ENCODE measurements around the gene TPSD1.

Gene TPSD1

DNA sequence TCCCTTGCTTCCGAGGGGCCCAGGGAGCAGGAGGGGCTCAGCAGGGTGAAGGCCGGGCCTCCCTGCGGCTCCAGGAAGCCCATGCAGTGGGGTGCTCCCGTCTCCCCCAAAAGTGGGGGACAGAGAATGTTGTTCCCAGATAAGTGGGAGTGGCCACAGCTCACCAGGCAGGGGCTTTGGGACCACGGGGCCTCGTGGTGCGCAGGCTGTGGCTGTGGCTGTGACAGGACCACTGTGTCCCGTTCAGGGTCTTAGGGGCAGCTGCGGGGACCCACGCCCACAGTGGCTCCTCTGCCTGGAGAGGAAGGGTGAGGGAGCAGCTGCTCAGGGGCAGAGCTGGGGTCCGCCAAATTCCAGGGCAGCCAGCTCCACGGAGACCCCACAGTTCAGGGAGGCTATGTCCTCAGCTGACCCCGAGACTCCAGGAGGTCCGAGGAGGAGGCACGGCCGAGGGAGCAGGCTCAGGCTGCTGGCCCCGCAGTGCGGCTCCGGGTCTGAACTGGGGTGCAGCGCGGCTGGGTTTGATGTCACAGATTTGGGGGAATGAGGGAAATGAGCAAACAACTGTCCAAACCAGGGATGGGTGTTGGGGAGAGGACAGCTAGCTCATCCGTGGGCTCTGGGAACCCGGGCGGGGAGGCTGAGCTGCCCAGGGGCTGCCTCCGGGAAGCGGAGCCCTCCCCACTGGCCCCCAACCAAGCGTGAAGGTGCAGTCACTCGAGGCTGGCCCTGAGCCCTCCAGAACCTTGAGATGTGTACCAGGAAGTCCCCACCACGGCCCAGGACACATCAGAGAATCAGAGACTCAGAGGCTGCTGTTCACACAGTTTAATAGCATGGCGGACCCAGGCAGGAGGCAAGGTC is 23.4 kb downstream of the TPSD1 start:
- H3K4me3 ChIP-seq (ENCODE audit: low read depth, low read length): no peak overlapping the region
- no peaks in the 10 kb centered on the region for H3K27me3 ChIP-seq (ENCODE audit: insufficient read depth, low read depth, severe bottlenecking)
- no peaks in the 10 kb centered on the region for H3K36me3 ChIP-seq
- DNase-seq: no peak
- TF ChIP-seq, protein P1, sequence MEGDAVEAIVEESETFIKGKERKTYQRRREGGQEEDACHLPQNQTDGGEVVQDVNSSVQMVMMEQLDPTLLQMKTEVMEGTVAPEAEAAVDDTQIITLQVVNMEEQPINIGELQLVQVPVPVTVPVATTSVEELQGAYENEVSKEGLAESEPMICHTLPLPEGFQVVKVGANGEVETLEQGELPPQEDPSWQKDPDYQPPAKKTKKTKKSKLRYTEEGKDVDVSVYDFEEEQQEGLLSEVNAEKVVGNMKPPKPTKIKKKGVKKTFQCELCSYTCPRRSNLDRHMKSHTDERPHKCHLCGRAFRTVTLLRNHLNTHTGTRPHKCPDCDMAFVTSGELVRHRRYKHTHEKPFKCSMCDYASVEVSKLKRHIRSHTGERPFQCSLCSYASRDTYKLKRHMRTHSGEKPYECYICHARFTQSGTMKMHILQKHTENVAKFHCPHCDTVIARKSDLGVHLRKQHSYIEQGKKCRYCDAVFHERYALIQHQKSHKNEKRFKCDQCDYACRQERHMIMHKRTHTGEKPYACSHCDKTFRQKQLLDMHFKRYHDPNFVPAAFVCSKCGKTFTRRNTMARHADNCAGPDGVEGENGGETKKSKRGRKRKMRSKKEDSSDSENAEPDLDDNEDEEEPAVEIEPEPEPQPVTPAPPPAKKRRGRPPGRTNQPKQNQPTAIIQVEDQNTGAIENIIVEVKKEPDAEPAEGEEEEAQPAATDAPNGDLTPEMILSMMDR (IDR thresholded peaks at IDR 0.05; ENCODE audit: low read depth, low read length): no peak
- H3K9me3 ChIP-seq (ENCODE audit: severe bottlenecking): no peaks in the 10 kb centered on the region
- H3K27ac ChIP-seq: no peak overlapping the region

DNA sequence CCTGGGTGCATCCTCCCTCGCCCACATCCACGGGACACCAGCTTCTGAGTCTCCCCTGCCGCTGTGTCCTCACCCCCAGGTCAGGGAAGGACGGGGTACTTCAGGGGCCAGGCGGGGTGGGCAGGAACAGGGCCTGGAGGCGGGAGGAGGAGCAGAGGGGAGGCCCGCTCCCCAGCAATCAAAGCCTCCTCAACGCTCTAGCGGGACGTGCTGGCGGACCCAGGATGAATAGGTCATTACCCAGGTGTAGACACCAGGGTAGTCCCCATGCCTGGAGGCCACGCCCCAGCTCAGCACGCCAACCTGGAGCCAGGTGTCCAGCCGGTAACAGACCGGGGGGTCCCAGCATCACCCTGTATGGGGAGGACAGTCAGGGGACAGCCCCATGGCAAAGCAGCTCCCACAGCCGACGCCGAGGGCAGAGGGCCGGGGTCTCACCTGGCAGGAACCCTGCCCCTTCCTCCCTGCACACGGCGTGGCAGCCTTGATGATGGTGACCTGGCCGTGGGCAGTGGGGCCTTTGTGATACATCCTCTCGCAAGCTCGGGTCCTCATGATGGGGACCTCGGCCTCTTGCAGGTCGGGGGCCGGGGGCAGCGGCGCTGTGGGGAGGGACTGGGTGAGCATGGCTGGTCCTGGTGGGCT is 24.2 kb downstream of the TPSD1 start:
- no peak for DNase-seq
- Histone ChIP-seq H3K27me3 (ENCODE audit: insufficient read depth, low read depth, severe bottlenecking) (no peaks in the 10 kb centered on the region), H3K9me3 (ENCODE audit: severe bottlenecking) (no peaks in the 10 kb centered on the region), H3K27ac (no peak overlapping the region), H3K4me3 (ENCODE audit: low read depth, low read length) (no peak overlapping the region), H3K36me3 (no peaks in the 10 kb centered on the region)
- TF ChIP-seq, protein P1 (IDR thresholded peaks at IDR 0.05; ENCODE audit: low read depth, low read length): no peak

DNA sequence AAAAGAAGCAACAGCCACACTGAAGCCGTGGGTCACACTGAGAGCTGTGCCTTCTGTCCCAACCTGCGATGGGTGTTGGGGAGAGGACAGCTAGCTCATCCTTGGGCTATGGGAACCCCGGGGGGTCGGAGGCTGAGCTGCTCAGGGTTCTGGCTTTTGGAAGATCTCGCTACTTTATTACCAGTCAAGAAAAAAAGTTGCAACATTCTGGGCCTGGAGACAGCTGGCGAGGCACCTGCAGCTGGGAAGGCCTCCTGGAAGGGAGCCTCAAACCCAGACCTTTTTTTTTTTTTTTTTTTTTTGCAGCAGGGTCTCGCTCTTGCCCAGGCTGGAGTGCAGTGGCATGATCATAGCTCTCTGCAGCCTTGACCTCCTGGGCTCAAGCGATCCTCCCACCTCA is 24.9 kb downstream of the TPSD1 start:
- Histone ChIP-seq H3K9me3 (ENCODE audit: severe bottlenecking) (no peaks in the 10 kb centered on the region), H3K36me3 (no peaks in the 10 kb centered on the region), H3K27me3 (ENCODE audit: insufficient read depth, low read depth, severe bottlenecking) (no peaks in the 10 kb centered on the region), H3K4me3 (ENCODE audit: low read depth, low read length) (no peak overlapping the region), H3K27ac (no peak overlapping the region)
- DNase-seq: no peak
- TF ChIP-seq, protein P1 (IDR thresholded peaks at IDR 0.05; ENCODE audit: low read depth, low read length): no peak

- H3K9me3 ChIP-seq (ENCODE audit: severe bottlenecking): no peaks in the 10 kb centered on the region
- H3K27ac ChIP-seq: no peak overlapping the region
- TF ChIP-seq, protein P1 (IDR thresholded peaks at IDR 0.05; ENCODE audit: low read depth, low read length): no peak
- no peaks in the 10 kb centered on the region for H3K27me3 ChIP-seq (ENCODE audit: insufficient read depth, low read depth, severe bottlenecking)
- no peak for DNase-seq
- no peaks in the 10 kb centered on the region for H3K36me3 ChIP-seq
- H3K4me3 ChIP-seq (ENCODE audit: low read depth, low read length): no peak overlapping the region
Observed at GRCh38 chr16:1281517-1281916, 25.6 kb downstream of the TPSD1 start.

DNA sequence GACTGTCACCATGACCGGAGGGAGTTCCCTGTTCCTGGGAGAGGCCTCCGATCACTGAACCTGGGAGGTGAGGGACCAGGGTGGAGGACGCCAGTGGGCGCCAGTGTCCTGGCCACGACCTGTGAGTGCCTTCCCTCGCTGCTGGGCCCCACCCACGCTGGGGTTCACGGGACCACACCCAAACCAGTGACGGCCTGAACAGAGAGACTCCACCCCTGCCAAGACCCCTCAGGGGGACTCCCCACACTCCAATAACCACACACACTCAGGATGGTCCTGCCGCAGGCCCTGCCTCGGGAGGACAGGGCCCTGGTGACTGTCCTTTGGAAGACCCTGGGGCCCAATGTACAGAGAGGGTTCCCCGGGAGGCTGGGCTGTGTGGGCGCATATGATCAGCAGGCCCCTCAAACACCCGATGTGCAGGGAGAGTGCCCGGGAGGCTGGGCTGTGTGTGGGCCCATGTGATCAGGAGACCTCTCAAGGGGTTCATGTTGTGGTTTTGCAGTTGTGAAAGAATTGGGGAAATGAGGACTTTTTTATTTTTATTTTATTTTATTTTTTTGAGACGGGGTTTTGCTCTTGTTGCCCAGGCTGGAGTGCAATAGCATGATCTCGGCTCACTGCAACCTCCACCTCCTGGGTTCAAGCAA is 26.6 kb downstream of the TPSD1 start:
- TF ChIP-seq, protein P1 (IDR thresholded peaks at IDR 0.05; ENCODE audit: low read depth, low read length): no peak
- DNase-seq: no peak
- H3K9me3 ChIP-seq (ENCODE audit: severe bottlenecking): no peaks in the 10 kb centered on the region
- H3K27ac ChIP-seq: no peak overlapping the region
- no peaks in the 10 kb centered on the region for H3K36me3 ChIP-seq
- H3K4me3 ChIP-seq (ENCODE audit: low read depth, low read length): no peak overlapping the region
- no peaks in the 10 kb centered on the region for H3K27me3 ChIP-seq (ENCODE audit: insufficient read depth, low read depth, severe bottlenecking)
